Measurements from ENCODE around the gene SIRT6.
"Not testable (repeated sequence)": the region's sequence is repeated elsewhere in the genome, so short reads cannot be mapped to it uniquely, and the experiment has no call there.

SIRT6 gene

DNA sequence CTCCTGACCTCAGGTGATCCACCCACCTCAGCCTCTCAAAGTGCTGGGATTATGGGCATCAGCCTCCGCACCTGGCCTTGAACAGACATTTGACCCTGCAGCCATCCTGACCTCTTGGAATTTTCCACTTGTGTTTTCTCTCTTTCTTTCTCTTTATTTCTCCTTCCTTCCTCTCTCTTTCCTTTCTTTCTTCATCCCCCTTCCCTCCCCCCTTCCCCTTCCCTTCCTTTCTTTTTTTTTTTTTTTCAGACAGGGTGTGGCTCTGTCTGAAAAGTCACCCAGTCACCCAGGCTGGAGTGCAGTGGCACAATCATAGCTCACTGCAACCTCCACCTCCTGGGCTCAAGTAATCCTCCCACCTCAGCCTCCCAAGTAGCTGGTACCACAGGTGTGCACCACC, 36.2 kb upstream of the SIRT6 start:
- H3K27me3 ChIP-seq (ENCODE audit: control insufficient read depth, insufficient read depth, low read length); H3K4me1 ChIP-seq (ENCODE audit: control insufficient read depth, insufficient read depth, low read length); DNase-seq (ENCODE audit: low read depth, low spot score); H3K9me3 ChIP-seq (ENCODE audit: control insufficient read depth, insufficient read depth, low read length); H3K4me3 ChIP-seq (ENCODE audit: low read length); H3K36me3 ChIP-seq (ENCODE audit: control insufficient read depth, insufficient read depth, low read length); H3K27ac ChIP-seq (ENCODE audit: low read length): not testable (repeated sequence)
- no CpG with 5 or more reads among the region's 1 CpG for WGBS (ENCODE audit: insufficient coverage, insufficient read length)

DNA sequence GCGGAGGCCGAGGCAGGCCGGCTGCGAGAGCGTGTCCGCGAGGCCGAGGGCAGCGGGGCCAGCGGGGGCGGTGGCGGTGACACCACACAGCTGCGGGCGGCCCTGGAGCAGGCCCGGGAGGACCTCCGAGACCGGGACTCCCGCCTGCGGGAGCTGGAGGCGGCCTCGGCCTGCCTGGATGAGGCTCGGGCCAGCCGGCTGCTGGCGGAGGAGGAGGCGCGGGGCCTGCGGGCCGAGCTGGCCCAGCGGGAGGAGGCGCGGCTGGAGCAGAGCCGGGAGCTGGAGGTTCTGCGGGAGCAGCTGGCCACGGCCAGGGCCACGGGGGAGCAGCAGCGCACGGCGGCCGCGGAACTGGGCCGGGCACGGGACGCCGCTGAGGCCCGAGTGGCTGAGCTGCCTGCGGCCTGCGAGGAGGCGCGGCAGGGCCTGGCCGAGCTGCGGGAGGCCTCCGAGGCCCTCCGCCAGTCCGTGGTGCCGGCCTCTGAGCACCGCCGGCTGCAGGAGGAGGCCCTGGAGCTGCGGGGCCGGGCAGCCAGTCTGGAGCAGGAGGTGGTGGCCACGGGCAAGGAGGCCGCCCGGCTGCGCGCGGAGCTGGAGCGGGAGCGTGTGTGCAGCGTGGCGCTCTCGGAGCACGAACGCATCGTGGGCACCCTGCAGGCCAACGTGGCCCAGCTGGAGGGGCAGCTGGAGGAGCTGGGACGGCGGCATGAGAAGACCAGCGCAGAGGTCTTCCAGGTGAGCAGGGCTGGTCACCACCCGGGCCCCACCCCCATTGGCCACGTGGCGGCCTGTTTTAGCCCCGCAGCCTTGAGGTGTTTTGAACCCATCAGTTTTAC, 35.3 kb upstream of the SIRT6 start:
- no CpG with 5 or more reads among the region's 81 CpGs for WGBS (ENCODE audit: insufficient coverage, insufficient read length)
- Histone ChIP-seq H3K4me3 (ENCODE audit: low read length) (no peak overlapping the region), H3K27me3 (ENCODE audit: control insufficient read depth, insufficient read depth, low read length) (no peaks in the 10 kb centered on the region), H3K27ac (ENCODE audit: low read length) (no peak overlapping the region), H3K4me1 (ENCODE audit: control insufficient read depth, insufficient read depth, low read length) (no peaks in the 10 kb centered on the region), H3K9me3 (ENCODE audit: control insufficient read depth, insufficient read depth, low read length) (no peaks in the 10 kb centered on the region), H3K36me3 (ENCODE audit: control insufficient read depth, insufficient read depth, low read length) (peaks cover 2% of the 10 kb centered on the region; the same call in 1 of the 2 replicates)
- no peak for DNase-seq (ENCODE audit: low read depth, low spot score)

DNA sequence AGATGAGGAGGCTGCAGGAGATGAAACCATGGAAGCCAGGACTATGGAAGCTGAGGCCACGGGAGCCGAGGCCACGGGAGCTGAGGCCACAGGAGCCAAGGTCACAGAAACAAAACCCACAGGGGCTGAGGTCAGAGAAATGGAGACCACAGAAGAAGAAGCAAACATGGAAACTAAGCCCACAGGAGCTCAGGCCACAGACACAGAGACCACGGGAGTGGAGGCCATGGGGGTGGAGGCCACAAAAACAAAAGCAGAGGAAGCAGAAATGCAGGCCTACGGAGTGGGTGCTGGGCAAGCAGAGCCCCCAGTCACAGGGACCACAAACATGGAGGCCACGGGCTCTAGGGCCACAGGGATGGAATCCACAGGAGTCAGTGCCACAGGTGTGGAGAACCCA, 34.5 kb upstream of the SIRT6 start:
- no peaks in the 10 kb centered on the region for H3K4me1 ChIP-seq (ENCODE audit: control insufficient read depth, insufficient read depth, low read length)
- peaks cover 2% of the 10 kb centered on the region; the same call in 1 of the 2 replicates for H3K36me3 ChIP-seq (ENCODE audit: control insufficient read depth, insufficient read depth, low read length)
- H3K27me3 ChIP-seq (ENCODE audit: control insufficient read depth, insufficient read depth, low read length): no peaks in the 10 kb centered on the region
- no CpG with 5 or more reads among the region's 6 CpGs for WGBS (ENCODE audit: insufficient coverage, insufficient read length)
- H3K4me3 ChIP-seq (ENCODE audit: low read length): no peak overlapping the region
- DNase-seq (ENCODE audit: low read depth, low spot score): no peak
- no peaks in the 10 kb centered on the region for H3K9me3 ChIP-seq (ENCODE audit: control insufficient read depth, insufficient read depth, low read length)
- no peak overlapping the region for H3K27ac ChIP-seq (ENCODE audit: low read length)

DNA sequence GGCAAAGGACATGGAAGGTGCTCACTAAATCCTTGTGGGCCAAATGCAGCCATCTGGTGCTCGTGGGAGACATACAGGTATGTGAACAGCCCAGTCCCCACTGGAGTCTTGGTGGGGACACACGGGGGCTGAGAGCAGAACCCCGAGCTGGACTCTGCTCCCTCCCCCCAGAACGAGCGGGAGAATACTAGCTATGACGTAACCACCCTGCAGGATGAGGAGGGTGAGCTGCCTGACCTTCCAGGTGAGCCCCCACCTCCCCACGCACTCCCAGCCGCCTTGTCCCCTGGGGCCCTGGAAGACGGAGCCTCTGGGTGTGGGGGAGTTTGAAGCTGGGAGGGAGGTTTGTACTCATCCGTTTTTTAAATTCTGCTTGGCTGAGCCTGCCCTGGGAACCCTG, 33.4 kb upstream of the SIRT6 start:
- no peak for DNase-seq (ENCODE audit: low read depth, low spot score)
- no peaks in the 10 kb centered on the region for H3K9me3 ChIP-seq (ENCODE audit: control insufficient read depth, insufficient read depth, low read length)
- no CpG with 5 or more reads among the region's 10 CpGs for WGBS (ENCODE audit: insufficient coverage, insufficient read length)
- H3K36me3 ChIP-seq (ENCODE audit: control insufficient read depth, insufficient read depth, low read length): peaks cover 2% of the 10 kb centered on the region; the same call in 1 of the 2 replicates
- no peaks in the 10 kb centered on the region for H3K27me3 ChIP-seq (ENCODE audit: control insufficient read depth, insufficient read depth, low read length)
- H3K27ac ChIP-seq (ENCODE audit: low read length): no peak overlapping the region
- no peak overlapping the region for H3K4me3 ChIP-seq (ENCODE audit: low read length)
- H3K4me1 ChIP-seq (ENCODE audit: control insufficient read depth, insufficient read depth, low read length): no peaks in the 10 kb centered on the region

DNA sequence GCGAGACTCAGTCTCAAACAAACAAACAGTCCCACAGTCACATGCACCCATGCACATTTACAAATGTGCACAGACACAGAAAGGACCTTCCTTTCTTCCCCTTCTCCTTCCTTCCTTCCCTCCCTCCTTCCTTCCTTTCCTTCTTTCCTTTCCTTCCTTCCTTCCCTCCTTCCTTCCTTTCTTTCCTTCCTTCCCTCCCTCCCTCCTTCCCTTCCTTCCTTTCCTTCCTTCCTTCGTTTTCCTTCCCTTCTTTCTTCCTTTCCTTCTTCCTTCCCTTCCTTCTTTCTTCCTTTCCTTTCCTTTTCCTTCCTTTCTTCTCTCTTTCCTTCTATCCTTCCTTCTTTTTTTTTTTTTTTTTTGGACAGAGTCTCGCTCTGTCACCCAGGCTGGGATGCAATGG, 30.8 kb upstream of the SIRT6 start:
- no peak for DNase-seq (ENCODE audit: low read depth, low spot score)
- Histone ChIP-seq H3K4me1 (ENCODE audit: control insufficient read depth, insufficient read depth, low read length) (no peaks in the 10 kb centered on the region), H3K27ac (ENCODE audit: low read length) (no peak overlapping the region)

DNA sequence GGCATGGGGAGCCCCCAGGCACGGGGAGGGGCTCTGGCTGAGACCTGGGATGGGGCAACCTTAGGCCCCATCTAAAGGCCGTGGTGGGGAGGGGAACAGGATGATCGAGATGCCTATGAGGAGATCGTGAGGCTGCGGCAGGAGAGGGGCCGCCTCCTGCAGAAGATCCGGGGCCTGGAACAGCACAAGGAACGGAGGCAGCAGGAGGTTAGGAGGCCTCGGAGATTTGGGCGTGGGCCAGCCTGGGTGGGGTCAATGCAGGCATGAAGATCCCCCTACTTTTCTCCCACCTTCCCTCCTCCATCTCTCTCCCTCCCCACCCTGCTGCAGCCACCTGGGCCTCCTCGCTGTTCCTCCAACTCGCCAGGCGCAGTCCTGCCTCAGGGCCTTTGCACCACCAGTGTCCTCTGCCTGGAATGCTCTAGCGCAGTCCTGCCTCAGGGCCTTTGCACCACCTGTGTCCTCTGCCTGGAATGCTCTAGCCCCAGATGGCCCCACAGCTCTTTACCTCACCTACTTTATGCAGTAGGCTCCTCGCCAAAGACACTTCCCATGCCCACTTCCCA, 27.9 kb upstream of the SIRT6 start:
- Histone ChIP-seq H3K9me3 (ENCODE audit: control insufficient read depth, insufficient read depth, low read length) (no peaks in the 10 kb centered on the region), H3K27me3 (ENCODE audit: control insufficient read depth, insufficient read depth, low read length) (no peaks in the 10 kb centered on the region), H3K27ac (ENCODE audit: low read length) (no peak overlapping the region), H3K36me3 (ENCODE audit: control insufficient read depth, insufficient read depth, low read length) (peaks cover 4% of the 10 kb centered on the region; the same call in 1 of the 2 replicates), H3K4me3 (ENCODE audit: low read length) (no peak overlapping the region), H3K4me1 (ENCODE audit: control insufficient read depth, insufficient read depth, low read length) (no peaks in the 10 kb centered on the region)
- DNase-seq (ENCODE audit: low read depth, low spot score): no peak
- WGBS (ENCODE audit: insufficient coverage, insufficient read length): no CpG with 5 or more reads among the region's 15 CpGs

More for the DNA sequence above, 30.8 kb upstream of the SIRT6 start:
- no CpG with 5 or more reads among the region's 3 CpGs for WGBS (ENCODE audit: insufficient coverage, insufficient read length)
- no peak overlapping the region for H3K4me3 ChIP-seq (ENCODE audit: low read length)
- peaks cover 2% of the 10 kb centered on the region; the same call in 1 of the 2 replicates for H3K36me3 ChIP-seq (ENCODE audit: control insufficient read depth, insufficient read depth, low read length)
- H3K27me3 ChIP-seq (ENCODE audit: control insufficient read depth, insufficient read depth, low read length): no peaks in the 10 kb centered on the region
- no peaks in the 10 kb centered on the region for H3K9me3 ChIP-seq (ENCODE audit: control insufficient read depth, insufficient read depth, low read length)

DNA sequence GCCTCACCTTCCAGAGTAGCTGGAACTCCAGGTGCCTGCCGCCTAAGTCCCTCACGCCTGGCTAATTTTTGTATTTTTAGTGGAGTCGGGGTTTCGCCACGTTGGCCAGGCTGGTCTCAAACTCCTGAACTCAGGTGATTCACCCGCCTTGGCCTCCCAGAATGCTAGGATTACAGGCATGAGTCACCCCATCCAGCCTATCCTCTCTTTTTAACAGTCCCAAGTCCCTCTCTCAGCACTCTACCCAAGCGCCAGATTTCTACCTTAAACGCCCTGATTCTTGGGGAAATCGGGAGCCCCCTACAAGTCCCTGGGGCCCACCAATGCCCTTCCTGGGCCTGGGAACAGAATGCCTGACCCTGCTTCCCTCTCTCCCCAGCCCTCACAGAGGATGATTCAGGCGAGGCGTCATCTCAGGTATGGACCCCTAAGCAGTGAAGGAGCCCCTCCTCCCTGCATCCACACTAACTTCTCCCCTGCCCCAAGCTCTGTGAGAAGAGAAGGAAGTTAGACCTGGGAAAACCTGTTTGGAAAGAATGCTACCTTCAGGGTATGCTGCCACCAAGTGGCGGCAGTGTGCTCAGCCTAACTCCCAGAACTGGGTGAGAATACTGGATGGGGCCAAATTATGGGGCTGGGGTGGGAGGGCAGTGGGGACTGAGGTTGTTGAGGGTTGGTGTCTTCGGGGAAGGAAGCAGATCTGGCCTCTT, 26.2 kb upstream of the SIRT6 start:
- H3K4me3 ChIP-seq (ENCODE audit: low read length): no peak overlapping the region
- no CpG with 5 or more reads among the region's 13 CpGs for WGBS (ENCODE audit: insufficient coverage, insufficient read length)
- DNase-seq (ENCODE audit: low read depth, low spot score): no peak

DNA sequence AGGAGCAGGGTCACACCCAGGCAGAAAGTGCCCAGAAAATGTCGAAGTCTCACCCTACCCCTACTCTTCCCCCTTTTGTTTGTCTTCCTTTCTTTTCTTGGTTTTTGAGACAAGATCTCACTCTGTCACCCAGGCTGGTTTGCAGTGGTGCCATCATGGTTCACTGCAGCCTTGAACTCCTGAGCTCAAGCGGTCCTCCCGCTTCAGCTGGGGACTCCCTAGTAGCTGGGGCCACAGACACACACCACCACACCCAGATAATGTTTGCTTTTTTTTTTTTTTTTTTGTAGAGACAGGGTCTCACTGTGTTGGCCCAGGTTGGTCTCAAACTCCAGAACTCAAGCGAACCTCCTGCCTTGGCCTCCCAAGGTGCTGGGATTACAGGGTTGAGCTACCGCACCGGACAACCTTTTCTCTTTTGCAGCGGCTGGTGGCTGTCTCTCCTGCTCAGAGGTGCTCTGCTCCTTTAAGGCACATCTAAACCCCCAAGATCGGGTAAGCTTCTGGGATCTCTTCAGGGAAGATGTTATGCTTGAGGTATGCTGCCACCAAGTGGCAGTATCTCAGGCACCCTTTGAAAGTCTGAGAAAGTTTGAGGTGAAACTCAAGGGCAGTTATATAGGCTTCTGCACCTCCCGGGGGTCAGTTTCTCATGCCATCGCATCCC, 24.6 kb upstream of the SIRT6 start:
- no CpG with 5 or more reads among the region's 10 CpGs for WGBS (ENCODE audit: insufficient coverage, insufficient read length)
- DNase-seq (ENCODE audit: low read depth, low spot score): no peak

More for the DNA sequence above, 26.2 kb upstream of the SIRT6 start:
- Histone ChIP-seq H3K9me3 (ENCODE audit: control insufficient read depth, insufficient read depth, low read length) (no peaks in the 10 kb centered on the region), H3K4me1 (ENCODE audit: control insufficient read depth, insufficient read depth, low read length) (no peaks in the 10 kb centered on the region), H3K27ac (ENCODE audit: low read length) (no peak overlapping the region), H3K27me3 (ENCODE audit: control insufficient read depth, insufficient read depth, low read length) (no peaks in the 10 kb centered on the region), H3K36me3 (ENCODE audit: control insufficient read depth, insufficient read depth, low read length) (peaks cover 4% of the 10 kb centered on the region; the same call in 1 of the 2 replicates)

DNA sequence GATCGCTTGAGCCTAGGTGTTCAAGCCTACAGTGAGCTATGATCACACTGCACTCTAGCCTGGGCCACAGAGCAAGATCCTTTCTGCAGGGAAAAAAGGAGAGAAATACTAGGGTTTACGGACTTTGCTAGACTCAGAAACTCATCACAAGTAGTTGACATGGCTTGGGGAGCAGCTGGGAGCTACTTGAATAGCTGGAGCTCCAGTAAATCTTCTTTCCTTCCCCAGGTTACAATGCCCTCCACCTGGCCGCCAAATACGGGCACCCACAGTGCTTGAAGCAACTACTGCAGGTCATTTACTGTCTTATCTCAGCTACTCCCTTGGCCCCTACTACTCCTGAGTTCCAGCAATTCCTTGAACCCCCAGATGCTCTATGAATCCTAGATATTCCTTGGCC, 19.4 kb upstream of the SIRT6 start:
- DNase-seq (ENCODE audit: low read depth, low spot score): no peak
- Histone ChIP-seq H3K4me1 (ENCODE audit: control insufficient read depth, insufficient read depth, low read length) (no peaks in the 10 kb centered on the region), H3K4me3 (ENCODE audit: low read length) (no peak overlapping the region), H3K27ac (ENCODE audit: low read length) (no peak overlapping the region), H3K36me3 (ENCODE audit: control insufficient read depth, insufficient read depth, low read length) (no peaks in the 10 kb centered on the region), H3K9me3 (ENCODE audit: control insufficient read depth, insufficient read depth, low read length) (no peaks in the 10 kb centered on the region), H3K27me3 (ENCODE audit: control insufficient read depth, insufficient read depth, low read length) (0 out of 2 replicates have a peak, but pooled peaks cover 1% of the 10 kb centered on the region)
- WGBS (ENCODE audit: insufficient coverage, insufficient read length): no CpG with 5 or more reads among the region's 4 CpGs

More for the DNA sequence above, 24.6 kb upstream of the SIRT6 start:
- Histone ChIP-seq H3K27me3 (ENCODE audit: control insufficient read depth, insufficient read depth, low read length) (no peaks in the 10 kb centered on the region), H3K4me3 (ENCODE audit: low read length) (no peak overlapping the region), H3K36me3 (ENCODE audit: control insufficient read depth, insufficient read depth, low read length) (peaks cover 4% of the 10 kb centered on the region; the same call in 1 of the 2 replicates), H3K27ac (ENCODE audit: low read length) (no peak overlapping the region), H3K4me1 (ENCODE audit: control insufficient read depth, insufficient read depth, low read length) (no peaks in the 10 kb centered on the region), H3K9me3 (ENCODE audit: control insufficient read depth, insufficient read depth, low read length) (no peaks in the 10 kb centered on the region)

DNA sequence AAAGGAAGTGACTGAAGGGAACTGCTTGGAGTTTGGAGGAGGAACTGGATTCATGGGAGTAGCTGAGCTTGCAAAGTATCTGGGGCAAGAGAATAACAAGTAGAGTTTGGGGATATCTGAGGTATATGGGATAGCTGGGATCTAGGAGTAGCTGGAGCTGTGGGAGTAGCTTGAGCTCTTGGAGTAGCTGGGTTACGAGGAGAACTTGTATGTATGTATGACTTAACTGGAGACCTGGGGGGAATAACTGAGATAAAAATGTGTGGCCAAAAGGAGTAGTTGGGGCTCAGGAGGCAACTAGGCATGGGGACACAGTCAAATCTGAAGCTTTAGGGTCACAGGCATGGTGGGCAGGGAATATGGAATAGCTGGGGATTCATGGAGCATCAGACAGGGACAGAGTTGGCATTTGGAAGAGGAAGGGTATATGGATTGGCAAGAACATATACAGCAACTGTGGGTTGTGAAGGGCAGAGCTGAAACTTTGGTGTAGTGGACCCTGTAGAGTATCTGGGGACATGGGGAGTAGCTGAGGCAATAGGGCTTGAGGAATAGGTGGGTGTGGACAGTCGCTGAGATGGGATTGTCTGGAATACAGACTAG, 18.7 kb upstream of the SIRT6 start:
- Histone ChIP-seq H3K27me3 (ENCODE audit: control insufficient read depth, insufficient read depth, low read length) (0 out of 2 replicates have a peak, but pooled peaks cover 1% of the 10 kb centered on the region), H3K36me3 (ENCODE audit: control insufficient read depth, insufficient read depth, low read length) (no peaks in the 10 kb centered on the region), H3K27ac (ENCODE audit: low read length) (no peak overlapping the region), H3K4me3 (ENCODE audit: low read length) (no peak overlapping the region), H3K9me3 (ENCODE audit: control insufficient read depth, insufficient read depth, low read length) (no peaks in the 10 kb centered on the region), H3K4me1 (ENCODE audit: control insufficient read depth, insufficient read depth, low read length) (no peaks in the 10 kb centered on the region)
- no CpG with 5 or more reads among the region's 2 CpGs for WGBS (ENCODE audit: insufficient coverage, insufficient read length)
- no peak for DNase-seq (ENCODE audit: low read depth, low spot score)

All from iPS DF 6.9 (cell line).